H7 (cell line): ENCODE results near the gene SPOCD1. TPM values are rescaled to one million over a fixed set of nuclear protein-coding genes. Genes with fewer than 3 reads are reported as not detected.

Source experiments
- DNase-seq: peaks from one replicate; pipeline ENCODE4 v3.0.0; 2012
- H3K27me3 ChIP-seq: 2 replicates; pipeline ENCODE4 v1.6.0; 2011; ENCODE audit warnings: mild to moderate bottlenecking, low read length; ENCODE audit not compliant: control insufficient read depth, insufficient read depth
- H3K36me3 ChIP-seq: replicated peaks from 2 replicates; pipeline ENCODE4 v1.5.1; 2011; ENCODE audit warnings: low read length; ENCODE audit not compliant: control insufficient read depth, insufficient read depth
- H3K4me3 ChIP-seq: 2 replicates; pipeline ENCODE4 v1.5.1; 2011; ENCODE audit warnings: low read depth, mild to moderate bottlenecking, control low read depth, low read length, moderate library complexity; ENCODE audit not compliant: insufficient read depth
- total RNA-seq: library from RNA; depleted of rRNA; stranded (reverse); fragments of >200 nt; shearing (Covaris generic); gene quantifications from 2 replicates; pipeline ENCODE4 v1.2.3, GENCODE V29; 2014

Gene SPOCD1
- total RNA-seq, 1 experiment from 2014 or later, result 1.8 TPM

DNA sequence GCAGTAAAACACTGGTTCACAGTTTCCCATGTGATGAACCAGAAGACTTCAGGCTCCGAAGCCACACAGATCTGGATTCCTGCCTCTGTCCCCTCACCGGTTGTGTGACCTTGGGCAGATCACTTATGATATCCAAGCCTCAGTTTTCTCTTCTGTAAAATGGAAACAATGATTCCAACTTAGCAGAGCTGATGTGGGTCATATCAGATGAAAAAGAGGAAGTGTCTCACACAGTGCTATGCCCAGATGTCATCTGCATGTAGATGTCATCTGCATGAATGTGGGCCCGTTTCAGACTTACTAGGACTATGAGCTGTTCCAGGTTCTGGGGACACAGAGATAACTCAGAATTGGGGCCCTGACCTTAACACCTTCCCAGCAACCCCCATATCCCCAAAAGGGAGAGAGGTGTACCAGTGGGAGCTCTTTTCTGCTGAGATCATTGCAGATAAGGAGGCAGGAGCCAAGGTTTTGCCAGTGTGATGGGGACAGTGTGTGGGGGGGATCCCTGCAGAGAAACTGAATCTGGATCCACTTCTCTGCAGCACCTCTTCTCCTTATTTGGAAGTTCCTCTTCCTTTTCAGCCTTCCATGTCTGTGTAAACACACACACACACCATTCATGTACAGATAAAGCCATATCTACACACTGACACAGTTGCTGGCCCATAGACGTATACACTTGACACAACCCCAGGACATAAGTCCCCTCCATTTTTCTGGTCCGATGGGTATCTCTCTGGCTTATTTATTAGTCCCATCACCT is 46.7 kb downstream of the SPOCD1 start:
- Histone ChIP-seq H3K27me3 (peaks cover 40% of the 10 kb centered on the region), H3K36me3 (no peaks in the 10 kb centered on the region), H3K4me3 (no peak overlapping the region)
- DNase-seq, result no peak

DNA sequence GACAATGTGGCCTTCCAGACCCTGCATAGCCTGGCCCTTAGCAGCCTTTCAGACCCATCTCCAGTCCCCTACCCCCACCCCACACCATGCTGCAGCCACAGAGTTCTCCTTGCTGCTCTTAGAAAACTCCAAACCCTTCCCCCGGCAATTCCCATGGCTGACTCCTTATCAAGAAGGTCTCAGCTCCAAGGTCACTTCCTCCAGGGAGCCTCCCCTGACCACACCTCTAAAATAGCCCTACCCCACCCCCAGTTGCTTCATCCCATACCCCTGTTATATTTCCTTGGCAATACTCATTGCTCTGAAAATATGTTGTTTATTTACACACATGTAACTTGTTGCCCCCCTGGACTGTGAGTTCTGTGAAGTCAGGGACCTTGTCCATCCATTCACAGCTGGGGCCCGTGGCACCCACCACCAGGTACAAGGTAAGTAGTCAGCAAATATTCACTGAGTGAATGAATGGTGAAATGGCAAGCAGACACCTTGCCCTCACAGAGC is 47.4 kb downstream of the SPOCD1 start:
- peaks cover 37% of the 10 kb centered on the region for H3K27me3 ChIP-seq
- H3K36me3 ChIP-seq, result no peaks in the 10 kb centered on the region
- H3K4me3 ChIP-seq, result no peak overlapping the region
- DNase-seq, result no peak

DNA sequence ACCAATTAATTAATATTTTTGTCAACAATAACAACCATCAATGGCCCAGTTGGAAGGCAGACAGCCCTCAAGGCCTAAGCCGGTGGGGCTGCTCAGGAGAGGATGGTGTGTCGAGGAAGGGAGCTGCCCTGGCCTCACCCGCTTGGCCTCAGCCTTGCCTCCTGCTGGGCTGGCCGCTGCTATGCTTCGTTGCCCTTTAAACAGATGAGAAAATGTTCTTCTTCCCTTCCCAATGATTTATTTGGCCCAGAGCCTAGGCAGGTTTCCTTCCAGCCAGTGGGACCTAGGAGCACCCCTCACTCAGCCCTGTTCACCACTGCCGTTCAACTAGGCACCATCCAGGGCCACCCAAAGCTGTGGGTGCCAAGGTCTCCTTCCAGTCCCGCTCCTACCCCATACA is 48.6 kb downstream of the SPOCD1 start:
- H3K36me3 ChIP-seq, result no peaks in the 10 kb centered on the region
- DNase-seq, result no peak
- peaks cover 34% of the 10 kb centered on the region for H3K27me3 ChIP-seq
- H3K4me3 ChIP-seq, result no peak overlapping the region

DNA sequence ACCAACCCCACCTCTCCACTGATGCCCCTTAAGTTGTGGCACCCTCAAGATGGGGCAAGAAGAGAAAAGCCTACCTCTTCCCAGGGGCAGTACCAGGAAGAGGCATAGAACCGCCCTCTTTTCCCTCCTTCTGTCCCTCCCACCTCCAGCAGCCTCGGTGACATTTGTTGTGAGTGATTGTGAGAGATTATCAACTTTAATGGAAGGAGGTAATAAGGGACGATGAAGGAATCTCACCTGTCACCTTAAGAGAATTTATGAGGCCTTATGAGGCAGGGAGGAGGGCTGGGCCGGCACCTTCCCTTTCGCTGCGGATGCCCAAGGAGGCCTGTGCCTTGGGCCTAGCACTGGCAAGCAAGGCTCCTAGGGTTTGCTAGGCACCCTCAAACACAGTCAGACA is 50.3 kb downstream of the SPOCD1 start:
- DNase-seq, result no peak
- Histone ChIP-seq H3K27me3 (peaks cover 29% of the 10 kb centered on the region), H3K36me3 (no peaks in the 10 kb centered on the region), H3K4me3 (no peak overlapping the region)

DNA sequence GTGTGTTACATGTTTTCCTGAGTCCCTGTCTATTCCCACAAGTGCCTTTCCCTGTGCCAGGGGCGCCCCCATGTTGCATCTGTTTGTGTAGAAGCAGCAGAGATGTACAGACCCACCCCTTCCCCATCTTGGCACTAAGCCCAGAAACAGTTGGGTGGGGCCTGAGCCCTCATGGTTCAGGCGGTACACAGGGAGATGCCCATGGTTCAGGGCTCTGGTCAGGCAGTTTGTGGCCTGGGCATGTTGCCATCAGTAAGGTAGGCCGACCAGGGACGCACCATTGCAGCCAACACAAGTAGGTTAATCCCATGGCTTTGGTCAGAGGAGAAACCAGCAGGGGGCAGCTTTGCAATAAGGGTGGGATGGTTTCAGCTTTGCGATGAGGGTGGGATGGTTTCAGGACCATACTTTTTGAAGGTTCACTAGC is 50.8 kb downstream of the SPOCD1 start:
- no peaks in the 10 kb centered on the region for H3K36me3 ChIP-seq
- DNase-seq, result no peak
- no peak overlapping the region for H3K4me3 ChIP-seq
- H3K27me3 ChIP-seq, result peaks cover 27% of the 10 kb centered on the region

DNA sequence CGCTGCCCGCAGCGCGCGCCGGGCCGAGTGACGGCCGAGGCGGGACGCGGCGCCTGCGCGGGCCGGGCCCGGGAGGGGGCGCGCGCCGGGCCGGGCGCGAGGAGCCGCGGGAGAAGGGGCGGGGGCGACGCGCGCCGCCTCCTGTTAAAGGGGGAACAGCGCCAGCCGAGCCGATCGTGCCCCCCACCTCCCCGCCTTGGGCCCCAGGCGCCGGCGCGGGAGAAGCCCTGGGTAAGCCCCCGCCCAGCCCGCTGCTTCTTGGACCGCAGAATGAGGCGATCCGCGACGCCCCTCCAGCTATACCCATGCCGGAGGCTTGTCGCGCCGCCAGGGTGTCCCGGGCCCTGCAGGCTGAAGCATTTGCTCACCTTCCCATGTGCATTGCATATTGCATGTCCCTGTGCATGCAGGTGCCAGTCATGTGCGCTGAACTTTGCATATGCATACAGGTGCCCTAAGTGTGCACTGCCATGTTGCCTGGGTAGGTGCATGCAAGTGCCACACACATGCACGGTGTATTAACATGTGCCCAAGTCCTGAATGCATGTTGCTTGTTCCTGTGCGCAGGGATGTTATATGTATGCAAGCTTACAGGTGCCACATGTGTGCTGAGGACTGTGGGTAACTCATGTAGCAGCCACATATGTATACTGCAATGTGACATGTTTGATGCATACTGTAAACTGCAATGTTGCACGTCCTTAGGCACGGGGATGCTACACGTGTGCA is 51.3 kb downstream of the SPOCD1 start, which contains the start of gene ADGRB2:
Gene ADGRB2 (minus strand): TSS at position 29 of the 729 bp plus-strand sequence. CDS start 7,119 bp downstream, outside the sequence.
- peaks cover 27% of the 10 kb centered on the region for H3K27me3 ChIP-seq
- no peaks in the 10 kb centered on the region for H3K36me3 ChIP-seq
- H3K4me3 ChIP-seq, result peak within 1 kb of the TSS; percentile 63
- DNase-seq, result peak; percentile 94

DNA sequence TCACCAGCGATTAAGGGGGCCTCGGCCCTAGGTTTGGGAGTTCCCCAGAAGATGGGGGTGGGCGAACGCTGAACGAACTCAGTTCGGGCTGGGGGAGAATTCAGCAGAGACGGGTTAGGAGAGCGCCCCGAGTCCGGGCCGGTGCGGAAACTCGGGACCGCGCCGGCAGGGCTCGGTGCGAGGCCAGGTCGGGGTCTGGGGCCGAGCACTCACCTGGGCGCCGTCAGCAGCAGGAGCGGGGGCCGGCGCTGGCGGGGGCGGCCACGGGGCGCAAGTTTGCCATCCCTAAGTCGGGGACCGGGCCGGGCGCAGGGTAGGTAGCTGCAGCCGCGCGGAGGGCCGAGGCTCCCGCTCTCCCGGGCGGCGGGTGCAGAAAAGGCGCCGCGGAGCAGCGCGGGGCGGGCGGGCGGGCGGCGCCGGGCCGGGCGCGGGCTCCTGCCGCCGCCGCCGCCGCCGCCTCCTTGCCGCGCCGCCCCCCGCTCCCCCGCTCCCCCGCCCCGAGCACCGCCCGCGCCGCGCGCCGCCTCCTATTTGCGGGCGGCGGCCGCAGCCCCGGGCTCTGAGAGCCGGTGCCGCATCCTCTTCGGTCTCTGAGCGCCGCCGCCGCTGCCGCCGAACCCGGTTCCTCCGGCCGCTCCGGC is 52.0 kb downstream of the SPOCD1 start:
- Histone ChIP-seq H3K27me3 (peaks cover 27% of the 10 kb centered on the region), H3K36me3 (no peaks in the 10 kb centered on the region), H3K4me3 (peak overlapping the region; percentile 63)
- DNase-seq, result peak; percentile 79

DNA sequence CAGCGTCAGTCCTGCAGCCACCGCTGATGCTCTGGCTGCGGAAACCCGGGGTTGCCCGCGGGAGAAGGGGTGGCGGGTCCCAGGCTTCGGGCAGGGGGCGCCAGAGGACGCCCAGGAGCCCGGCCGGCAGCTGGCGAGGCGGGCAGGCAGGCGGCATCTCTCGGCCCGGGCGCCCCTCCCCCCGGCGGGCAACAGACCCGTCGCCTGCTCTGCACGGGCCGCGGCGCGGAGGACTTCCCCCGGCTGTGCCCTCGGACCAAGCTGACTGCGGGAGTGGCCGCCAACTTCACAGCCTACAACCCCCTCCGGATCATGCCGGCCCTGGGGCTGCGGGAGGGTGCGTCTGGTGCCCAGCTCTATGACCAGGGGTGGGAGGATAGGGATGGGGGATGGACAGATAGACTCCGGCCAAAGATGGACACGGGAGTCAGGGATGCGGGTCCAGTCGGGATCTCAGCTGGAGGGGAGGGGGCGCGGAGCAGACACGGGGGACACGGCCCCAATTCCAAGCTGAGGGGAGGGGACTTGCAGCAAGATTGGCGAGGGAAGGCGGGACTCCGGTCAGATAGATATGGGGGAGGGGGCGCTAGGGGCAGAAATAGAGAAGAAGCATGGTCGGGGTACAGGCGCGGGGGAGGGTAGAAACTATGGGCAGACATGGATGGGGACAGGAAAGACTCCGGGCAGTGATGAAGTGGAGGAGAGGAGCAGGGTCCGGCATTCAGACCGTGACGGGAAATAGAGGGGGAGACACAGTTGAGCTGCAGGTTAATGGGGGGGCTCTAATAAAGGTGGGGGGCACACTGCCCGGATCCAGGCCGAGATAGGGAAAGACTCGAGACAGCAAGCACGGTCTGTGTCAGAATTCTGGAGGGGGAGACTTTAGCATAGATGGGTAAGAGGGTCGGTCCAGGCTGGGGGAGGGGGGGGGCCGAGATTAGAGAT is 52.8 kb downstream of the SPOCD1 start:
- DNase-seq, result peak; percentile 98
- Histone ChIP-seq H3K4me3 (peak overlapping the region; percentile 63), H3K27me3 (peaks cover 27% of the 10 kb centered on the region), H3K36me3 (no peaks in the 10 kb centered on the region)

DNA sequence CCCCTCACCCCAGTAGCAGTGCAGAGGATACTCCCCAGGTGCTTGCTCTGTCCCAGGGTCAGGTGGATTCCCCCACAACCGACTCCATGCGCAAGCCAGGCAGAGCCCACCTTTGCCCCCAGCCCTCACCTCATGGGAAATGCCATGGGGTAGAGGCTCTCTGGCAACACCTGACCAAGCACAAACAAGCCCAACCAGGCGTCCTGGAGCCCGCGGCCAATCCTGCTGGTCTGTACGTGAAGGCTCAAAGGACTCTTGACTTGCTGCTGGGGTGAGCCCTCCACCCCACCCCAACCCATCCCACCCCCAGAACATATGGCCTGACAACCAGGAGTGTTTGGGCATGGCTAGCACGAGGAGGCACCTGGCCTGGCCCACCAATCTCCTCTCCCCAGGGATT is 53.5 kb downstream of the SPOCD1 start:
- H3K27me3 ChIP-seq, result peaks cover 27% of the 10 kb centered on the region
- H3K36me3 ChIP-seq, result no peaks in the 10 kb centered on the region
- DNase-seq, result peak; percentile 73
- H3K4me3 ChIP-seq, result peak overlapping the region; percentile 63

DNA sequence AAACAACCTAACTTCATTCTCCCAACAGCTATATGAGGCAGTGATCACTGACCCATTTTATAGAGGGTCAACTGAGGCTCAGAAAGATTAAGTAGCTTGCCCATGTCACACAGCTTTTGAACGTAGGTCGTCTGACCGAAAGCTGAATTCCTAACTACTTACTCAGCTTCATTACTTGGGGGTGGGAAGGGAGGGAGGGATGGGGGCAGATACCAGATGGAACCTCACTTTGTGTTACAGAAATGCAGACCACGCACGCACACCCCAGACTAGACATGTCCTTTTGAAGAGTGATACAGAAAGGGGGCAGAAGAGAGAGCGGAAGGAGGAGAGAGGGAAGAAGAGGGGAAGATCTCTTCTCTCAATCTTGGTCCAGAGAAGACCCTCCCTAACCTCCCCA is 53.9 kb downstream of the SPOCD1 start:
- DNase-seq, result no peak
- H3K36me3 ChIP-seq, result no peaks in the 10 kb centered on the region
- H3K4me3 ChIP-seq, result no peak overlapping the region
- H3K27me3 ChIP-seq, result peaks cover 27% of the 10 kb centered on the region

DNA sequence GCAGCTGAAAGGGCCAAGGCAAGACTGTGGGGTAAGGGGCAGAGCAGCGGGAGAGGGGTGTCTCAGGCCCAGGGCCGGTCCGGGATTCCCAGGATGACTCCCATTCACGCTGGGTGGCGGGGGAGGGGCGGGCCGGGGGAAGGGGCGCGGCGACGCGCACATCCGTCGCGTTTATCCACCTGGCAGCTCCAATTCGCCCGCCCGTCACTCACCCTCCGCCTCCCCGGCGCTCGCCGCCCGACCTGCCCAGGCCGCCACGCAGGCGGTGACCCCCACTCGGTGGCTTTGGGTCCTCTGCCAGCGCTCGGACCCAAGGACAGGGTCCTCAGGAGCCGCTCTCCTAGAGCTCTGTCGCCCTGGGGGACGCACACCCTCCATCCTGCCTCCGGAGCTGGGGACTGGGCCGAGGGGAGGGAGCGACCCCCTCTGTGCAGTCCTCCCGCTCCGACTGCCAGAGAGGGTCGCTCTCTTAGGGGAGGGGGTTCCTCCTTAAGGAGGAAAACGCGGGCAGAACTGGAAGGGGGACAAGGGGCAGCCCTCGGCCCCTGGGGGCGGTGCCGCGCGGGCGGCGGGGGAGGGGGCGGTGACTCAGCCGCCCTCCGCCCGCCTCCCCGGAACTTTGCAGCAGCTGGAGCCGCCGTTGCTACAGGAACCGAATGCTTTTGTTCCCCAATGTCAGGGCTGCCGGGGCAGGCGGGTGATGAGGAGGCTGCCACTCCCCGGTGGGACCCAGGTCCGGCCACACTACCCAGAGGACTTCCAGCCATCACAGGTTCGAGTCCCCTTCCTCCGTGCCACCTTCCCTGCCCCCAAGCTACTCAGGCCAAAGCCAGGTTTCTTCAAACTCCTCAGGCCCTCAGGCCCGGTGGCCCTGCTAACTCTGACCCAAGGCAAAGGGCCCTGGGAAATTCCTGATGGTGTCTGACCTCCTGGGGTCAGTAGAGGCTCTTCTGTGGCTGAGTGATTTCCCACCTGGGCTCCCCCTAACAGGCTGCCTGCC is 55.1 kb downstream of the SPOCD1 start:
- H3K4me3 ChIP-seq, result peak overlapping the region; percentile 86
- H3K27me3 ChIP-seq, result peaks cover 27% of the 10 kb centered on the region
- H3K36me3 ChIP-seq, result no peaks in the 10 kb centered on the region
- peak; percentile 96 for DNase-seq

DNA sequence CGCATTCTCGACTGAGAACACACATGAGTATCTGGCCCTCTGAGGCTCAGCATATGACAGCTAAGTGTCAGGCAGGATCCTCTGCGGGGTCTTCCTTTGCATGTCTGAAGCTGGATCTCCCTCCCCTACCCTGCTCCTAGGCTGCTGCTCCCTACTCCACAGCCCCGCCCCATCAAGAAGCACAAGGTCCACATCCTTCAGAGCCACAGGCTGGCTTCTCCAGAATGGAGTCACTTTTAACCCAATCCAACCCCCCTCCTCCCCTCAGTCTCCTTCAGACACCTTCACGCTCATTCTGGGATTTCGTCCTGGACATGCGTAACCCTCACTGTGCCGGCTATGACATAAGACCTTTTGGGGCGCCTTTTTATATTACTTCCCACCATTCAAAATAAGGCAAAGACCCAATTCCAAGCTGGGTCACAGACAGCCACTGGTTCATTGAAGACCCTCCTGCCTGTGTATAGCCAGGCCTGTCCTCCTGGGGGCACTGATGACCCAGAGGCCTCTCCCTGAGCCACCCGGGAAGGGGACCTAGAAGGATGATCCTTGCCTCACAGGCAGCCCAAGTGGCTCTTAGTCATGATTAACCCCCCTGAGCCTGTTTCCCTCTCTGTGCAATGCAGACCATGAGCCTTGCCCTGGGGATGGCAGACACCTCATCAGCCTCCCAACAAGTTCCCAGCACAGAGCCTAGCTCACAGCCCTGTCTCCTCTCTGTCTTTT is 56.4 kb downstream of the SPOCD1 start:
- no peaks in the 10 kb centered on the region; the same call in 1 of the 2 replicates for H3K36me3 ChIP-seq
- H3K27me3 ChIP-seq, result peaks cover 21% of the 10 kb centered on the region
- DNase-seq, result peak; percentile 75
- no peak overlapping the region for H3K4me3 ChIP-seq
